Measurements from ENCODE around the gene TRIM39.

TRIM39 gene

DNA sequence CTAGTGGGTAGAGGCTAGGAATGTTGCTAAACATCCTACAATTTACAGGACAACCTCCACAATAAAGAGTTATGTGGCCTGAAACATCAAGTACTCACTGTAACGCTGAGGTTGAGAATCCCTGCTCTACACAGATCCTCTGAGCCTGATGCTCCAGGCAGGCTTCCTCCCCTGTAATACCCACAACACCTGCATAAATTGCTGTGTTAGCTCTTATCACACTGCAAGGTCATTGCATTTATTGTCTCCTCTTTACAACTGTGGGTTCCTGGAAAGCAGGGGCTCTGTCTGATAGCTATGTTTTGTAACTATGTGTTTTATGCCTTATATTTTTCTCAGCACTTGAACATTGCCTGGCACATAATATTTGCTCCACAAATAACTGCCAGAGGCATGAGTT lies 29.8 kb downstream of the TRIM39 start:
- no peak for TF ChIP-seq CTCF (IDR thresholded peaks at IDR 0.05; ENCODE audit: extremely low read depth, insufficient read depth, missing control alignments)
- no peak for DNase-seq (ENCODE audit: low spot score)

DNA sequence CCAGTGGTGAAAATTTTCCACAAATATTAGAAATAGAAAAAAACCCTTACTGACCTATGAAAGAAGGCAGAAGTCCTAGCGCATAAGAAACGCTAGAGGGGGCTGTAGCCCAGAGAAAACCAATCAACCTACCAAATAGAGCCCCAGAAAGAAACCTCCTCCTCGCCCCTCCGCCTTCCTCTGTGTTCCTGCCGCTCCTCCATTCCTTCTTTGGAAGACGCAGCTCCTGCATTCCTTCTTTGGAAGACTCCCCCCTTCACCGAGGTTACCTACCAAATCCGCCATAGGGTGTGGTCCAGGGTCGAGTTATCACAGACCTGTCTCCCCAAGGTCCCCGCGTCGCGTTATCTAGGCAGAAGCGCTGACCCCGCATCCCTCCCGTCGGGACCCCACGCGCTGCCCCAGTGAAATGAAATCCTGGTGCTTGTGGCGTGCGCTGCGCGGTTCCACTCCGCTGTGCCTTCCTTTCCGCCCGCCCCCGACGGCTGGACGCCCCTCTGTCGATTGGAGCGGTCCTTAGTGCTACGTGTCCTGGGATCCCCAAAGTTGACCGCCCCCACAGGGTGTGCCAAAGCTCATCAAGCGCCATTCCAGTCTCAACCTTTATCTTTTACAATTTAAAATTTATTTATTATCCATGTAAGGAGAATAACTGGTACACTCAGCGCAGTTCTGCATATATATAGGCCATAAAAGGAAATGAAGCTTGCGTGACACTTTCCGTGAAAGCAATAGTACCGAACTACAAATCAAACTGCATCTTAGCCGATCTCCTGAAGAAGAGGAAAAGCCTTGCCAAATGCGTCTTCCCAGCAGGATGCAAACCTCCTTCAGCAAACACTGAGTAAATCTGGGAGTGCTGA lies 31.2 kb downstream of the TRIM39 start:
- peak; percentile 73 for TF ChIP-seq CTCF (IDR thresholded peaks at IDR 0.05; ENCODE audit: extremely low read depth, insufficient read depth, missing control alignments)
- peak; percentile 66 for DNase-seq (ENCODE audit: low spot score)
- in situ Hi-C loops (cut with MboI; ENCODE audit: low pct_unique_long_range_greater_than_20kb, low sequenced_read_pairs, unreplicated experiment): no loop called here

More for the DNA sequence above, 29.8 kb downstream of the TRIM39 start:
- in situ Hi-C loops (cut with MboI; ENCODE audit: low pct_unique_long_range_greater_than_20kb, low sequenced_read_pairs, unreplicated experiment): no loop called here

GRCh38 chr6:30359276-30359675 lies 32.5 kb downstream of the TRIM39 start:
- no peak for DNase-seq (ENCODE audit: low spot score)
- TF ChIP-seq CTCF (IDR thresholded peaks at IDR 0.05; ENCODE audit: extremely low read depth, insufficient read depth, missing control alignments): no peak
- in situ Hi-C loops (cut with MboI; ENCODE audit: low pct_unique_long_range_greater_than_20kb, low sequenced_read_pairs, unreplicated experiment): no loop called here

DNA sequence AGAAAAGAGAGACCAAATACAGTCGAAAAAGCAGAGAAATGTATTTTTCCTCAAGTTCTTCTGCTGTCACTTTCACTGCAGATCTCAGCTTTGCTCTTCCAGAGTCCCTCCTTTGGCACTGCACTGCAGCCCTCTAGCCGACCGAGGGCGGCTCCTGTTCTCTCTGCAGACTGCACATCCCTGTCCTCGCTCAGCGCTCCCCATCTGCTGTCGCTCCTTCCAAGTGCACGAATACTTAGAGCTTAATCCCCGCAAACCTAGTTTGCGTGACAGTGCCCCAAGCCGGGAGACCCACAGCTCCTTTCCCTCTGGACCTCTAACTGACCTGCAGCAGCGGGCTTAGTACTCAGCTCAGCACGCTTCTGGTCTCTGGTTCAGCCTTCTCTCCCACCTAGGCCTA lies 33.4 kb downstream of the TRIM39 start:
- in situ Hi-C loops (cut with MboI; ENCODE audit: low pct_unique_long_range_greater_than_20kb, low sequenced_read_pairs, unreplicated experiment): no loop called here

GRCh38 chr6:30361661-30362060 lies 34.9 kb downstream of the TRIM39 start:
- in situ Hi-C loops (cut with MboI; ENCODE audit: low pct_unique_long_range_greater_than_20kb, low sequenced_read_pairs, unreplicated experiment): no loop called here
- DNase-seq (ENCODE audit: low spot score): no peak
- TF ChIP-seq CTCF (IDR thresholded peaks at IDR 0.05; ENCODE audit: extremely low read depth, insufficient read depth, missing control alignments): no peak

More for the DNA sequence above, 33.4 kb downstream of the TRIM39 start:
- no peak for DNase-seq (ENCODE audit: low spot score)
- no peak for TF ChIP-seq CTCF (IDR thresholded peaks at IDR 0.05; ENCODE audit: extremely low read depth, insufficient read depth, missing control alignments)

DNA sequence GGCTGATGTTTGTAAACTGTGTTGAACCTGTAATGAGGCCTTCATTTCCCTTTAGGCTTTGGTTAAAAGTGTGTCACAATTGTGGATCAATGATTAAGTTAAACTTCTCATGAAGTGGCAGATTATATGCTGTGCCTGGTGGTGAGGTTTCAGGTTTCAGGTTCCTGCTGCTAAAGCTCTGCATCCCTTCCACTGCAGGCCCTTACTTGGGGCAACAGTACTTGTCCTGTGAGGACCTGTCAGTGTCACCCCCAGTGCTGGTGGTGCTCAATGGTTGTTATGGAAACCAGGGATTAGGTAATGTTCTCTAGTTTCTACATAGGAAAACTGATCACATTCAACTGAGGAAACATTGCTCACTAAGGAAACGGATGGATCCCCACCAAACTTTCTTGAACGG lies 36.7 kb downstream of the TRIM39 start:
- in situ Hi-C loops (cut with MboI; ENCODE audit: low pct_unique_long_range_greater_than_20kb, low sequenced_read_pairs, unreplicated experiment): no loop called here
- no peak for TF ChIP-seq CTCF (IDR thresholded peaks at IDR 0.05; ENCODE audit: extremely low read depth, insufficient read depth, missing control alignments)
- no peak for DNase-seq (ENCODE audit: low spot score)

All from GM13977 (cell line).